IMR-90 (cell line): ENCODE measurements around the gene TEX48. TPM values are rescaled to one million over a fixed set of nuclear protein-coding genes. Genes with fewer than 3 reads are reported as not detected.

Source experiments
- ATAC-seq: fragments of 200-7000 bp; cut with Tn5 transposase; 2 replicates; pipeline ENCODE4 v1.9.1; 2020; ENCODE audit warnings: low read depth, mild to moderate bottlenecking, moderate library complexity
- BruUV-seq: library from RNA; stranded (reverse); fragments of 400-500 nt; replicated peaks from 2 replicates; lab custom pipeline; 2021; lab: Mats Ljungman, UMichigan
- CTCF ChIA-PET: fragments of 300-600 bp; formaldehyde crosslinking; extraction: SDS; loops from one replicate; lab custom pipeline; 2021; ENCODE audit warnings: antibody characterized with exemption; lab: Yijun Ruan, JAX
- POLR2A ChIA-PET: fragments of 300-600 bp; sonication (Branson Sonifier 250); formaldehyde crosslinking; loops from one replicate; lab custom pipeline; 2022; ENCODE audit warnings: antibody characterized with exemption; ENCODE audit not compliant: unreplicated experiment; lab: Charles Lee
- DNase-seq: peaks from one replicate; pipeline ENCODE4 v3.0.0; 2013
- H2AFZ ChIP-seq: replicated peaks from 2 replicates; pipeline ENCODE3; 2013; ENCODE audit warnings: low read length, mild to moderate bottlenecking; ENCODE audit not compliant: poor library complexity
- H2AK5ac ChIP-seq: 2 replicates; pipeline ENCODE4 v1.6.1; 2013; ENCODE audit warnings: low read depth, low read length, inconsistent platforms
- H2AK9ac ChIP-seq: replicated peaks from 2 replicates; pipeline ENCODE3; 2013; ENCODE audit warnings: mild to moderate bottlenecking, low read depth, low read length, moderate library complexity; ENCODE audit not compliant: poor library complexity
- H2BK120ac ChIP-seq: 2 replicates; pipeline ENCODE4 v1.6.1; 2013; ENCODE audit warnings: low read depth, low read length, inconsistent platforms
- H2BK15ac ChIP-seq: 3 replicates; pipeline ENCODE4 v1.6.1; 2013; ENCODE audit warnings: low read depth, low read length, inconsistent platforms
- H2BK20ac ChIP-seq: 2 replicates; pipeline ENCODE4 v1.6.1; 2013; ENCODE audit warnings: low read depth, mild to moderate bottlenecking, inconsistent platforms, low read length, moderate library complexity
- H2BK5ac ChIP-seq: 2 replicates; pipeline ENCODE4 v1.6.1; 2013; ENCODE audit warnings: mild to moderate bottlenecking, low read depth, low read length, inconsistent platforms; ENCODE audit not compliant: poor library complexity, severe bottlenecking
- H3K14ac ChIP-seq: replicated peaks from 2 replicates; pipeline ENCODE4 v1.6.1; 2013; ENCODE audit warnings: low read depth, low read length, inconsistent platforms
- H3K18ac ChIP-seq: 2 replicates; pipeline ENCODE4 v1.6.1; 2013; ENCODE audit warnings: low read depth, low read length, control low read depth
- H3K23ac ChIP-seq: 2 replicates; pipeline ENCODE4 v1.6.1; 2013; ENCODE audit warnings: low read depth, low read length, inconsistent platforms
- H3K27ac ChIP-seq: 2 replicates; pipeline ENCODE4 v1.5.1; 2013; ENCODE audit warnings: mild to moderate bottlenecking, control low read depth, low read length; ENCODE audit not compliant: insufficient read depth
- H3K27me3 ChIP-seq: 2 replicates; pipeline ENCODE4 v1.6.1; 2013; ENCODE audit warnings: low read length; ENCODE audit not compliant: control insufficient read depth, insufficient read depth
- H3K36me3 ChIP-seq: 2 replicates; pipeline ENCODE4 v1.6.1; 2013; ENCODE audit warnings: low read length, mixed read lengths; ENCODE audit not compliant: control insufficient read depth, insufficient read depth
- H3K4ac ChIP-seq: 2 replicates; pipeline ENCODE4 v1.6.1; 2013; ENCODE audit warnings: low read depth, low read length, inconsistent platforms
- H3K4me1 ChIP-seq: 2 replicates; pipeline ENCODE4 v1.6.1; 2013; ENCODE audit warnings: low read length, mixed read lengths; ENCODE audit not compliant: control insufficient read depth, insufficient read depth
- H3K4me2 ChIP-seq: 2 replicates; pipeline ENCODE4 v1.6.1; 2013; ENCODE audit warnings: low read depth, mild to moderate bottlenecking, control low read depth, low read length, moderate library complexity
- H3K4me3 ChIP-seq: 2 replicates; pipeline ENCODE4 v1.5.1; 2013; ENCODE audit warnings: low read depth, mild to moderate bottlenecking, control low read depth, low read length, moderate library complexity; ENCODE audit not compliant: insufficient read depth
- H3K56ac ChIP-seq: 2 replicates; pipeline ENCODE4 v1.6.1; 2013; ENCODE audit warnings: low read length, inconsistent platforms; ENCODE audit not compliant: insufficient read depth; ENCODE audit errors: extremely low read depth
- H3K79me1 ChIP-seq, 2 experiments: 2 replicates each; pipeline ENCODE4 v1.6.1; 2013; ENCODE audit warnings: low read length in 2 of 2, inconsistent platforms in 1 of 2, low read depth in 1 of 2
- H3K9ac ChIP-seq: 2 replicates; pipeline ENCODE4 v1.6.1; 2013; ENCODE audit warnings: low read depth, low read length, control low read depth
- H3K9me1 ChIP-seq: 2 replicates; pipeline ENCODE4 v1.6.1; 2013; ENCODE audit warnings: low read length, inconsistent platforms; ENCODE audit not compliant: insufficient read depth
- H3K9me3 ChIP-seq: 2 replicates; pipeline ENCODE4 v1.6.1; 2013; ENCODE audit warnings: low read length; ENCODE audit not compliant: control insufficient read depth, insufficient read depth
- H4K20me1 ChIP-seq: 2 replicates; pipeline ENCODE4 v1.6.1; 2013; ENCODE audit warnings: low read length, inconsistent platforms; ENCODE audit not compliant: insufficient read depth
- H4K5ac ChIP-seq: 2 replicates; pipeline ENCODE4 v1.6.1; 2013; ENCODE audit warnings: mild to moderate bottlenecking, low read depth, low read length, control low read depth
- H4K8ac ChIP-seq, 2 experiments: 2 replicates each; pipeline ENCODE4 v1.6.1; 2013; ENCODE audit warnings: low read depth in 2 of 2, low read length in 2 of 2, control low read depth in 1 of 2, inconsistent platforms in 1 of 2
- H4K91ac ChIP-seq: 2 replicates; pipeline ENCODE4 v1.6.1; 2013; ENCODE audit warnings: low read depth, low read length, inconsistent platforms; ENCODE audit not compliant: insufficient read depth
- BHLHE40 ChIP-seq: fragments of 150-350 bp; IDR thresholded peaks from 2 replicates; pipeline ENCODE4 v1.6.1; 2016; ENCODE audit warnings: mild to moderate bottlenecking, low read depth, low read length
- CEBPB ChIP-seq: IDR thresholded peaks from 2 replicates; pipeline ENCODE4 v1.6.1; 2012; ENCODE audit warnings: low read depth, low read length, improper control_type of control experiment
- CHD1 ChIP-seq: IDR thresholded peaks from 2 replicates; pipeline ENCODE4 v1.6.1; 2012; ENCODE audit warnings: low read depth, low read length, improper control_type of control experiment
- CTCF ChIP-seq: conservative IDR thresholded peaks from 2 replicates; pipeline ENCODE4 v1.5.1; 2012; ENCODE audit warnings: mild to moderate bottlenecking, low read depth, low read length, improper control_type of control experiment
- ELK1 ChIP-seq: fragments of 150-350 bp; IDR thresholded peaks from 2 replicates; pipeline ENCODE4 v1.6.1; 2016; ENCODE audit warnings: low read depth, mild to moderate bottlenecking, low read length, moderate library complexity, borderline replicate concordance
- MAFK ChIP-seq: IDR thresholded peaks from 2 replicates; pipeline ENCODE4 v1.6.1; 2012; ENCODE audit warnings: low read depth, low read length, improper control_type of control experiment
- MAZ ChIP-seq: IDR thresholded peaks from 2 replicates; pipeline ENCODE4 v1.6.1; 2012; ENCODE audit warnings: low read depth, mild to moderate bottlenecking, low read length, improper control_type of control experiment, moderate library complexity, borderline replicate concordance
- MXI1 ChIP-seq: IDR thresholded peaks from 2 replicates; pipeline ENCODE4 v1.6.1; 2012; ENCODE audit warnings: low read depth, mild to moderate bottlenecking, low read length, moderate library complexity, borderline replicate concordance
- NFE2L2 ChIP-seq: fragments of 150-350 bp; IDR thresholded peaks from 2 replicates; pipeline ENCODE4 v1.6.1; 2016; ENCODE audit warnings: low read depth, mild to moderate bottlenecking, low read length
- POLR2A ChIP-seq: IDR thresholded peaks from 2 replicates; pipeline ENCODE4 v1.6.1; 2012; ENCODE audit warnings: mild to moderate bottlenecking, low read depth, low read length
- RAD21 ChIP-seq: IDR thresholded peaks from 2 replicates; pipeline ENCODE4 v1.6.1; 2012; ENCODE audit warnings: low read length, improper control_type of control experiment
- RCOR1 ChIP-seq: IDR thresholded peaks from 2 replicates; pipeline ENCODE4 v1.6.1; 2012; ENCODE audit warnings: mild to moderate bottlenecking, low read length, improper control_type of control experiment; ENCODE audit not compliant: insufficient replicate concordance
- RFX5 ChIP-seq: IDR thresholded peaks from 2 replicates; pipeline ENCODE4 v1.8.0; 2012; ENCODE audit warnings: low read depth, mild to moderate bottlenecking, low read length, moderate library complexity
- SMC3 ChIP-seq: fragments of 150-350 bp; IDR thresholded peaks from 2 replicates; pipeline ENCODE4 v1.6.1; 2016; ENCODE audit warnings: low read depth, mild to moderate bottlenecking, antibody characterized with exemption, low read length, moderate library complexity
- USF2 ChIP-seq: fragments of 150-350 bp; IDR thresholded peaks from 2 replicates; pipeline ENCODE4 v1.6.1; 2017; ENCODE audit warnings: mild to moderate bottlenecking, antibody characterized with exemption, low read length, low read depth
- WGBS, 2 experiments: methylation state at CpG; one replicate each; pipeline versions ENCODE4 v1.1.5 to v1.1.7; 2013; ENCODE audit warnings: missing lambda C conversion rate in 2 of 2; ENCODE audit not compliant: insufficient read length in 1 of 2; ENCODE audit errors: extremely low coverage in 2 of 2; 5-methylcytosine and 5-hydroxymethylcytosine counted together
- dilution Hi-C: fragments of 300-500 bp; cut with HindIII; formaldehyde crosslinking; loops from one replicate; pipeline ENCODE4 v1.14.3; 2018; ENCODE audit warnings: low sequenced_read_pairs; ENCODE audit not compliant: unreplicated experiment
- in situ Hi-C: fragments of 300-500 bp; cut with MboI; formaldehyde crosslinking; loops from 3 replicates; pipeline ENCODE4 v1.14.3; 2019; ENCODE audit warnings: low sequenced_read_pairs, inconsistent platforms, mixed read lengths
- intact Hi-C: fragments of 100-400 bp; cut with micrococcal nuclease; formaldehyde crosslinking; loops from 2 replicates; pipeline ENCODE4 v1.10.0; 2022
- polyA plus RNA-seq, 3 experiments: library from polyadenylated mRNA; depleted of rRNA; stranded (reverse); fragments of >200 nt; gene quantifications; 2 replicates each; pipeline ENCODE4 v1.2.3, GENCODE V29; 2012; ENCODE audit warnings: low replicate concordance in 1 of 3
- total RNA-seq: library from RNA; depleted of rRNA; stranded (reverse); fragments of >200 nt; gene quantifications from 2 replicates; pipeline ENCODE4 v1.2.3, GENCODE V29; 2012

TEX48 gene
- total and polyA plus RNA-seq, 2 of the 4 experiments (the other 2 are of a cell fraction), result not detected

- no peak overlapping the region; the same call in 1 of the 2 replicates for H4K5ac ChIP-seq
- peak overlapping the region; percentile 36; the same call in 1 of the 2 replicates for H3K56ac ChIP-seq
- no peaks in the 10 kb centered on the region for H3K36me3 ChIP-seq
- H3K4ac ChIP-seq, result peak overlapping the region; percentile 37; the same call in 1 of the 2 replicates
- no peak overlapping the region for H2AFZ ChIP-seq
- H3K9me3 ChIP-seq, result no peaks in the 10 kb centered on the region
- peak overlapping the region; percentile 94 for H2BK5ac ChIP-seq
- DNase-seq, result peak; percentile 100
- H3K79me1 ChIP-seq, result no peaks in the 10 kb centered on the region
- peak overlapping the region; percentile 56; the same call in 1 of the 3 replicates for H2BK15ac ChIP-seq
- intact Hi-C loops (loop anchor here (5.0 kb wide), 1 partner anchor 45 kb away; no protein-coding TSS in a partner anchor), in situ Hi-C loops (loop anchor here (5.0 kb wide), 1 partner anchor 225 kb away; no protein-coding TSS in a partner anchor), dilution Hi-C loops (no loop called here)
- no peak overlapping the region for H3K23ac ChIP-seq
- H2AK9ac ChIP-seq, result no peak overlapping the region
- WGBS, 2 experiments, result no CpG with 5 or more reads among the region's 3 CpGs
- H3K4me1 ChIP-seq, result peaks cover 12% of the 10 kb centered on the region
- POLR2A ChIA-PET, result no interaction called here
- H4K91ac ChIP-seq, result peak overlapping the region; percentile 29; the same call in 1 of the 2 replicates
- peak overlapping the region; percentile 78 for H2BK120ac ChIP-seq
- peak overlapping the region; percentile 88 for H2BK20ac ChIP-seq
- H3K4me2 ChIP-seq, result peak overlapping the region; percentile 24; the same call in 1 of the 2 replicates
- BruUV-seq, result no TSS peak
- no peak overlapping the region; the same call in 1 of the 2 replicates for H2AK5ac ChIP-seq
- peak overlapping the region in 1 of 2 experiments; percentile 38; a peak in 1 of 4 replicates for H4K8ac ChIP-seq
- H3K14ac ChIP-seq, result no peak overlapping the region
- no peak overlapping the region for H3K9ac ChIP-seq
- H3K27ac ChIP-seq, result no peak overlapping the region
- H3K18ac ChIP-seq, result peak overlapping the region; percentile 71; the same call in 1 of the 2 replicates
- peak; percentile 81 for ATAC-seq
- H3K27me3 ChIP-seq, result no peaks in the 10 kb centered on the region
- peaks cover 10% of the 10 kb centered on the region for H3K9me1 ChIP-seq
- no peak overlapping the region for H3K4me3 ChIP-seq
- CTCF ChIA-PET, result interaction anchor here (0.6 to 2.0 kb wide), 5 partner anchors 16 to 337 kb away, joined by 3 to 7 read pairs (median 5); no protein-coding TSS in a partner anchor
- H4K20me1 ChIP-seq, result no peaks in the 10 kb centered on the region
- TF ChIP-seq CHD1, result no peak
- no peak for TF ChIP-seq SMC3
- no peak for TF ChIP-seq MXI1
- TF ChIP-seq POLR2A, result no peak
- no peak for TF ChIP-seq RFX5
- peak; percentile 40; the same call in 1 of the 2 replicates for TF ChIP-seq USF2
- peak; percentile 89 for TF ChIP-seq NFE2L2
- no peak for TF ChIP-seq ELK1
- peak; percentile 89 for TF ChIP-seq MAZ
- no peak for TF ChIP-seq CTCF
- peak; percentile 39; the same call in 1 of the 2 replicates for TF ChIP-seq MAFK
- peak; percentile 67 for TF ChIP-seq CEBPB
- peak; percentile 66 for TF ChIP-seq BHLHE40
- no peak for TF ChIP-seq RCOR1
- TF ChIP-seq RAD21, result no peak
Measured at GRCh38 chr9:114677418-114677817, 4.6 kb downstream of the TEX48 start.
